HG02763 (cell line): ENCODE results near the gene CIROP.

ENCODE experiments used
- ATAC-seq: cut with Tn5 transposase; IDR thresholded peaks from one replicate; pipeline ENCODE4 v1.9.1; 2021; ENCODE audit warnings: mild to moderate bottlenecking, moderate library complexity; ENCODE audit not compliant: unreplicated experiment

CIROP gene

GRCh38 chr14:23094666-23095195 lies 10.1 kb downstream of the CIROP start, which contains the start of gene ACIN1:
TSS of gene ACIN1 (minus strand) at chr14:23095136. CDS start at chr14:23095112, 24 bp downstream.
- ATAC-seq = peak; percentile 41

- ATAC-seq = no peak
Measured at GRCh38 chr14:23093991-23094665, 10.7 kb downstream of the CIROP start.

GRCh38 chr14:23093526-23093925 lies 11.3 kb downstream of the CIROP start:
- no peak for ATAC-seq

- no peak for ATAC-seq
Measured at GRCh38 chr14:23093104-23093503, 11.7 kb downstream of the CIROP start.

GRCh38 chr14:23091294-23092225 lies 13.2 kb downstream of the CIROP start:
- no peak for ATAC-seq

GRCh38 chr14:23090254-23090636 lies 14.5 kb downstream of the CIROP start:
- no peak for ATAC-seq

GRCh38 chr14:23089498-23090253 lies 15.1 kb downstream of the CIROP start:
- ATAC-seq = no peak

GRCh38 chr14:23086565-23086964 lies 18.2 kb downstream of the CIROP start:
- no peak for ATAC-seq

- no peak for ATAC-seq
Measured at GRCh38 chr14:23085458-23085857, 19.3 kb downstream of the CIROP start.

GRCh38 chr14:23080474-23080873 lies 24.3 kb downstream of the CIROP start:
- ATAC-seq = no peak

GRCh38 chr14:23079716-23080115 lies 25.1 kb downstream of the CIROP start:
- no peak for ATAC-seq

- no peak for ATAC-seq
Measured at GRCh38 chr14:23078692-23079116, 26.1 kb downstream of the CIROP start.

GRCh38 chr14:23077962-23078361 lies 26.8 kb downstream of the CIROP start:
- ATAC-seq = no peak

GRCh38 chr14:23076785-23077408 lies 27.9 kb downstream of the CIROP start:
- ATAC-seq = no peak

- ATAC-seq = no peak
Measured at GRCh38 chr14:23074906-23075305, 29.9 kb downstream of the CIROP start.

- no peak for ATAC-seq
Measured at GRCh38 chr14:23071921-23072539, 32.8 kb downstream of the CIROP start.

GRCh38 chr14:23071244-23071920 lies 33.4 kb downstream of the CIROP start:
- peak; percentile 89 for ATAC-seq

- ATAC-seq = no peak
Measured at GRCh38 chr14:23070262-23071129, 34.3 kb downstream of the CIROP start.

GRCh38 chr14:23069413-23069806 lies 35.4 kb downstream of the CIROP start:
- ATAC-seq = no peak
